Calu3 (cell line): Measurements from ENCODE around the gene ADGRD1. TPM values are rescaled to one million over a fixed set of nuclear protein-coding genes. Genes with fewer than 3 reads are reported as not detected.

ENCODE experiments used
- BruUV-seq: library from RNA; stranded (reverse); fragments of 400-500 nt; replicated peaks from 2 replicates; lab custom pipeline; 2021; lab: Mats Ljungman, UMichigan
- CTCF ChIA-PET: fragments of 300-600 bp; sonication (Branson Sonifier 250); formaldehyde crosslinking; loops from one replicate; lab custom pipeline; 2022; ENCODE audit warnings: antibody characterized with exemption; lab: Charles Lee
- DNase-seq: peaks from one replicate; pipeline ENCODE4 v3.0.0; 2022
- H3K27ac Mint-ChIP-seq: one replicate; pipeline ENCODE4 v1.8.0; 2022; ENCODE audit warnings: mixed read lengths; ENCODE audit not compliant: unreplicated experiment
- H3K27me3 Mint-ChIP-seq: one replicate; pipeline ENCODE4 v1.8.0; 2022; ENCODE audit warnings: mixed read lengths; ENCODE audit not compliant: unreplicated experiment
- H3K36me3 Mint-ChIP-seq: one replicate; pipeline ENCODE4 v1.8.0; 2022; ENCODE audit warnings: mild to moderate bottlenecking, moderate library complexity, mixed read lengths; ENCODE audit not compliant: insufficient read depth, unreplicated experiment
- H3K4me1 Mint-ChIP-seq: one replicate; pipeline ENCODE4 v1.8.0; 2022; ENCODE audit warnings: mild to moderate bottlenecking, low read depth, mixed read lengths; ENCODE audit not compliant: unreplicated experiment
- H3K4me3 Mint-ChIP-seq: one replicate; pipeline ENCODE4 v1.8.0; 2022; ENCODE audit warnings: mild to moderate bottlenecking, low read depth, moderate library complexity, mixed read lengths; ENCODE audit not compliant: unreplicated experiment
- H3K9me3 Mint-ChIP-seq: one replicate; pipeline ENCODE4 v1.8.0; 2022; ENCODE audit warnings: low read depth, mixed read lengths; ENCODE audit not compliant: unreplicated experiment
- CTCF ChIP-seq: fragments of 200-600 bp; IDR thresholded peaks from one replicate; pipeline ENCODE4 v1.8.0; 2022; ENCODE audit warnings: antibody characterized with exemption; ENCODE audit not compliant: unreplicated experiment
- intact Hi-C: fragments of 100-400 bp; cut with micrococcal nuclease; formaldehyde crosslinking; loops from one replicate; pipeline ENCODE4 v1.10.0; 2022; ENCODE audit not compliant: unreplicated experiment
- total RNA-seq: library from RNA; stranded (reverse); gene quantifications from 2 replicates; pipeline ENCODE4 v1.2.3, GENCODE V29; 2022

ADGRD1 gene
- total RNA-seq, 1 experiment from 2014 or later = not detected

- CTCF ChIA-PET = no interaction called here
- no peak for TF ChIP-seq CTCF
- Mint-ChIP-seq H3K36me3 (no peaks in the 10 kb centered on the region), H3K4me1 (no peaks in the 10 kb centered on the region), H3K9me3 (no peaks in the 10 kb centered on the region), H3K27me3 (peaks cover 73% of the 10 kb centered on the region), H3K27ac (no peak overlapping the region), H3K4me3 (no peak overlapping the region)
- no TSS peak for BruUV-seq
- intact Hi-C loops = no loop called here
- no peak for DNase-seq
These were observed 58.8 kb downstream of the ADGRD1 start for GRCh38 chr12:131012279-131013069.

DNA sequence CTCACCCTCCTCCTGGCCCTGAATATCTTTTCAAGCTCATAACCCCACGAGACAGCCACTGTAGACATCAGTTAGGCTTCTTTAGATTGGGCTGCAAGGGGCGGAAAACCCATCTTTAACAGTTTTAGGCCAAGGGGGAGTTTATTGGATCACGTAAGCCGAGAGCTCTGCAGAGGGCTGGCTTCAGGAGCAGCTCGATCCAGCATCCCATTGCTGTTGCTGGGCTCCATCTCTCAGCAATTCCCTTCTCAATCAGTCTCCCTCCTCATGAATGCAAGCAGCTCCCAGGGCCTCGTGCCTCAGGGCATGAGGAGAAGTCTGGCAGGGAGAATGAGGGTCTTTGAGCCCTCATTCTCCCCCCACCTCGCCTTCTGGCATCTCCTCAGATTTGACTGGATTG, 59.4 kb downstream of the ADGRD1 start:
- no peaks in the 10 kb centered on the region for H3K9me3 Mint-ChIP-seq
- H3K36me3 Mint-ChIP-seq = no peaks in the 10 kb centered on the region
- no peak overlapping the region for H3K4me3 Mint-ChIP-seq
- CTCF ChIA-PET = interaction anchor here (0.8 kb wide), 1 partner anchor 9 kb away, joined by 4 read pairs; no protein-coding TSS in a partner anchor
- no TSS peak for BruUV-seq
- intact Hi-C loops = no loop called here
- H3K27me3 Mint-ChIP-seq = peaks cover 72% of the 10 kb centered on the region
- H3K27ac Mint-ChIP-seq = no peak overlapping the region
- DNase-seq = no peak
- TF ChIP-seq CTCF = no peak
- no peaks in the 10 kb centered on the region for H3K4me1 Mint-ChIP-seq

DNA sequence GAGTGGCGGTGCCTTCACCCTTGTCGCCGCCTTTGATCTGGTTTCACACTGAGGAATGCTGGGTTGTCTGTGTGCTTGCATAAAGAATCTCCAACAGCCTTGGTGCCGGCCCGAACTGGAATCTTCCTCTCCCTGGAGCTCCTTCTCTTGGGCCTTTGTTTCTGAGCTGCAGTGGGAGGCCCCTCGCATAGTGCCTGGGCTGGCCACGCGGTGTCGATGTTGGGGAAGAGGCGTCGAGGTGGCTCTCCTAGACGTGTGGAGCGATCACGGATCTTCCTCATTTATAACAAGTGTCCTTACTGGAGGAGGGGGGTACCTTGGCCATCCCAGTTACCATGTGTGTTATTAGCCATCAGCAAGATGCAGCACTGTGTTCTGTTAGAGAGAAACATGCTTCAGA, 60.6 kb downstream of the ADGRD1 start:
- BruUV-seq = no TSS peak
- Mint-ChIP-seq H3K27me3 (peaks cover 60% of the 10 kb centered on the region), H3K4me3 (no peak overlapping the region), H3K4me1 (no peaks in the 10 kb centered on the region), H3K27ac (no peak overlapping the region), H3K9me3 (no peaks in the 10 kb centered on the region), H3K36me3 (no peaks in the 10 kb centered on the region)
- no peak for TF ChIP-seq CTCF
- DNase-seq = no peak
- CTCF ChIA-PET = no interaction called here
- intact Hi-C loops = no loop called here

DNA sequence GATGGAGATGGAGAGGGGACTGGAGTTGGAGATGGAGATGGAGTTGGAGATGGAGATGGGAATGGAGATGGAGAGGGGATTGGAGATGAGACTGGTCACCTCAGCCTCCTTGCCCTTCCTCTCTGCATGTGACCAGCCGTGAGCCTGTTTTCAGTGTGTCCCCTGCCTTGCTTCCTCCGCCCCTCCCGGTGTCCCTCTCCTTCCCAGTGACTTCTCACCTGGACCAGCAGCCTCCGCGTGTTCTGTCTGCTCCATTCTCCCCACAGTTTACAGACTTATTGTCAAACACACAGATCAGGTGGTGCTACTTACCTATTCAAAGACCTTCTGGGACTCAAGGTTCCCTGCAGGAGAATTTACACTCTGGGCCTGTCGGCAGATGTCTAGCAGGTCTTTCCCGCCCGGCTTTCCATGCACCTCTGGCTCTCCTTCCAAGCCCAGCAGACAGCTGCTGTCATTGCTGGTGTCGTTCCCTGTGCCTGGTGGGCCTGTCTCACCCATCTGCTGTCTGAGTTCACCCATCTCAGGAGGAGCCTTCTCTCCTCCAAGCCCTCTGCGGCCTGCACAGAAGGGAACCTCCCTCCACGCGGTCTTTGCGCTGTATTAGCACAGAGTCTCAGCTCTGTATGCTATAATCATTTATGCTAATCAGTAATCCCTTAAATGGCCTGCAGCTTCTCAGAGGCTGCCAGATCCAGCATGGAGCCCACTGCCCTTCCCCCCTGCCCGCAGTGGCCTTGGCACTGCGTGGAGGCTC, 62.1 kb downstream of the ADGRD1 start:
- peaks cover 49% of the 10 kb centered on the region for H3K27me3 Mint-ChIP-seq
- TF ChIP-seq CTCF = no peak
- no TSS peak for BruUV-seq

More for the DNA sequence above, 62.1 kb downstream of the ADGRD1 start:
- Mint-ChIP-seq H3K4me1 (no peaks in the 10 kb centered on the region), H3K4me3 (no peak overlapping the region), H3K36me3 (no peaks in the 10 kb centered on the region), H3K27ac (no peak overlapping the region), H3K9me3 (no peaks in the 10 kb centered on the region)
- CTCF ChIA-PET = no interaction called here
- intact Hi-C loops = no loop called here
- DNase-seq = no peak
